Esophagus squamous epithelium (tissue), 5 donors: ENCODE measurements around the gene ITGA8. TPM values are rescaled to one million over a fixed set of nuclear protein-coding genes. Genes with fewer than 3 reads are reported as not detected.

Experiments
- DNase-seq: peaks from one replicate; lab custom pipeline; 2025; lab: John Stamatoyannopoulos, UW
- H3K27ac ChIP-seq, 4 donors: fragments of 200-600 bp; sonication (generic); one replicate each; pipeline ENCODE4 v1.5.1; 2016 to 2019; ENCODE audit warnings: mild to moderate bottlenecking in 1 of 4
- H3K27me3 ChIP-seq, 4 donors: fragments of 200-600 bp; sonication (generic); 1 replicate in 3 of 4; 2 replicates in 1 of 4; pipeline versions ENCODE4 v1.5.1 to v1.6.0; 2017 to 2021; ENCODE audit warnings: antibody characterized with exemption in 1 of 4
- H3K36me3 ChIP-seq, 3 donors: fragments of 200-600 bp; sonication (generic); one replicate each; pipeline ENCODE4 v1.5.1; 2016 to 2019
- H3K4me1 ChIP-seq, 3 donors: fragments of 200-600 bp; sonication (generic); one replicate each; pipeline ENCODE4 v1.5.1; 2017 to 2019
- H3K4me3 ChIP-seq, 4 donors: fragments of 200-600 bp; sonication (generic); 1 replicate in 3 of 4; 2 replicates in 1 of 4; pipeline ENCODE4 v1.5.1; 2016 to 2019; ENCODE audit warnings: mild to moderate bottlenecking in 2 of 4, moderate library complexity in 1 of 4
- H3K9me3 ChIP-seq, 3 donors: fragments of 200-600 bp; sonication (generic); one replicate each; pipeline ENCODE4 v1.5.1; 2016 to 2019
- CTCF ChIP-seq, 6 experiments: fragments of 450-650 bp in 4 of 6; fragments of 200-600 bp in 2 of 6; sonication (generic) in 2 of 6; IDR thresholded peaks; one replicate each; pipeline ENCODE4 v1.5.1; 2016 to 2019; ENCODE audit warnings: antibody characterized with exemption in 6 of 6, mild to moderate bottlenecking in 4 of 6, moderate library complexity in 4 of 6
- POLR2A ChIP-seq, 4 donors: fragments of 450-650 bp; IDR thresholded peaks; one replicate each; pipeline ENCODE4 v1.6.1; 2017; ENCODE audit warnings: antibody characterized with exemption in 4 of 4, mild to moderate bottlenecking in 4 of 4, moderate library complexity in 3 of 4
- WGBS, 2 donors: methylation state at CpG; one replicate each; pipeline ENCODE4 v1.1.5; 2018; 5-methylcytosine and 5-hydroxymethylcytosine counted together
- intact Hi-C: fragments of 100-400 bp; cut with DNase I; formaldehyde crosslinking; loops from one replicate; pipeline ENCODE4 v1.15.0; 2022
- total RNA-seq, 4 donors: library from RNA; depleted of rRNA; stranded (reverse); fragments of >200 nt; gene quantifications; one replicate each; pipeline ENCODE4 v1.1.0, GENCODE V29; 2016
- donor health status: DM: yes; HTN: yes; CAD: no.

Gene ITGA8
- total RNA-seq, 4 donors from 2014 or later: 1.0 to 22.5 (median 7.5) TPM

DNA sequence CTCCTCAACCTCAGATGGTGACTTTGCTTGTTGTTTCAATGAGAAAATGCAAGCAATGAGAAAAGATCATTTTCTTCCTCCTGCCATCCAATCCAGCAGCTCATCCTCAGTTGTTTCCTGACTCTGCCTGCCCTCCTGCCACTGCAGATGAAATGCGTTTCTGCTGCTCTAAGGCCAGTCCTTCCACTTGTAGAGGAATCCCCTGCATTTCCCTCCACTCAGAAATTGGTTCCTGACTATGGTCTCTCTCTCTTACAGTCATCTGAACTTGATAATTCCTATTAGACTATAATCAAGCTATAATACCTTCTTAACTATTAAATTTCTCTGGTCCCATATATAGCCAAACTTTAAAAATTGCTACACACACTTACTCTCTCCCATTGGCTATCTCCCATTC, 14.4 kb downstream of the ITGA8 start:
- H3K27me3 ChIP-seq: no peaks in the 10 kb centered on the region
- TF ChIP-seq CTCF (IDR thresholded peaks at IDR 0.05): no peak
- TF ChIP-seq POLR2A (IDR thresholded peaks at IDR 0.05): no peak
- 76 to 94% methylated on average over 1 of the region's 1 CpG for WGBS, 2 donors
- no peak overlapping the region for H3K4me3 ChIP-seq
- no peaks in the 10 kb centered on the region for H3K36me3 ChIP-seq
- intact Hi-C loops: no loop called here
- H3K27ac ChIP-seq: no peak overlapping the region
- no peak for DNase-seq
- H3K4me1 ChIP-seq: no peaks in the 10 kb centered on the region
- H3K9me3 ChIP-seq: no peaks in the 10 kb centered on the region

GRCh38 chr10:15704581-15704968, 15.1 kb downstream of the ITGA8 start:
- H3K27ac ChIP-seq: no peak overlapping the region
- TF ChIP-seq POLR2A (IDR thresholded peaks at IDR 0.05) (no peak), CTCF (IDR thresholded peaks at IDR 0.05) (no peak)
- 69 to 78% methylated on average over 2 of the region's 2 CpGs for WGBS, 2 donors

DNA sequence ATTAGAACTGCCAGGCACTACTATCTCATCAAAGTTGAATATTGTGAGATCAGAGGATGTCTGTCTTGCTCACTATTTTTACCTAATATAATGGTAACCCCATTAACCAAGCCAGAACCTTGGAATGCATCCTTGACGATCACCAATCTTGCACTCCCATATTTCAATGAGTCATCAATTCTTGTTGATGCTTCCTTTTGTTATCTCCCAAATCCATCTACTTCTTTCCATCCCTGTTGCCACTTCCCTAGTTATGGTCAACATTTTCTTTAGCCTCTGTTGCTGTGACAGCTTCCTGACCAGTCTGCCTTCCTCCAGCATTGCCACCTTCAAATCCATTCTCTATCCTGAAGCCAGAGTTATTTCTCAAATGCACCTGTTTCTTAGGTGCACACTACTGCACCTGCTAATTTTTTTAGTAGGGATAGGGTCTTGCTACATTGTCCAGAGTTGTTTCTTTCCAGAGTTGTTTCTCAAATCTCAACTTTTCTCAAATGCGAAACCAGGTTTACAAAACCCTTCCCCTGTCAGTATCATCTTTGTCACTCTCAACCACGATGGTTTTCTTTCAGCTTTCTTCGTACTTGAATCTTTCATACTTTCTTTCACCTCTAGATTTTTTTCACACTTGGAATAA, 15.7 kb downstream of the ITGA8 start:
- intact Hi-C loops: no loop called here
- Histone ChIP-seq H3K27me3 (no peaks in the 10 kb centered on the region), H3K4me3 (no peak overlapping the region), H3K27ac (no peak overlapping the region), H3K36me3 (no peaks in the 10 kb centered on the region), H3K9me3 (no peaks in the 10 kb centered on the region), H3K4me1 (no peaks in the 10 kb centered on the region)
- 74 to 82% methylated on average over 4 of the region's 4 CpGs for WGBS, 2 donors
- no peak for DNase-seq
- TF ChIP-seq CTCF (IDR thresholded peaks at IDR 0.05) (no peak), POLR2A (IDR thresholded peaks at IDR 0.05) (no peak)

More at GRCh38 chr10:15704581-15704968, 15.1 kb downstream of the ITGA8 start:
- H3K9me3 ChIP-seq: no peaks in the 10 kb centered on the region
- H3K4me1 ChIP-seq: no peaks in the 10 kb centered on the region
- H3K36me3 ChIP-seq: no peaks in the 10 kb centered on the region
- intact Hi-C loops: no loop called here
- no peaks in the 10 kb centered on the region for H3K27me3 ChIP-seq
- DNase-seq: no peak
- no peak overlapping the region for H3K4me3 ChIP-seq

- TF ChIP-seq POLR2A (IDR thresholded peaks at IDR 0.05) (no peak), CTCF (IDR thresholded peaks at IDR 0.05) (no peak)
- H3K36me3 ChIP-seq: no peaks in the 10 kb centered on the region
- no peaks in the 10 kb centered on the region for H3K27me3 ChIP-seq
- H3K4me1 ChIP-seq: no peaks in the 10 kb centered on the region
- WGBS, 2 donors: 60 to 69% methylated on average over 4 of the region's 4 CpGs
- no peaks in the 10 kb centered on the region for H3K9me3 ChIP-seq
- no peak for DNase-seq
- intact Hi-C loops: no loop called here
- H3K4me3 ChIP-seq: no peak overlapping the region
- H3K27ac ChIP-seq: no peak overlapping the region
Measured at GRCh38 chr10:15703151-15703880, 16.4 kb downstream of the ITGA8 start.

DNA sequence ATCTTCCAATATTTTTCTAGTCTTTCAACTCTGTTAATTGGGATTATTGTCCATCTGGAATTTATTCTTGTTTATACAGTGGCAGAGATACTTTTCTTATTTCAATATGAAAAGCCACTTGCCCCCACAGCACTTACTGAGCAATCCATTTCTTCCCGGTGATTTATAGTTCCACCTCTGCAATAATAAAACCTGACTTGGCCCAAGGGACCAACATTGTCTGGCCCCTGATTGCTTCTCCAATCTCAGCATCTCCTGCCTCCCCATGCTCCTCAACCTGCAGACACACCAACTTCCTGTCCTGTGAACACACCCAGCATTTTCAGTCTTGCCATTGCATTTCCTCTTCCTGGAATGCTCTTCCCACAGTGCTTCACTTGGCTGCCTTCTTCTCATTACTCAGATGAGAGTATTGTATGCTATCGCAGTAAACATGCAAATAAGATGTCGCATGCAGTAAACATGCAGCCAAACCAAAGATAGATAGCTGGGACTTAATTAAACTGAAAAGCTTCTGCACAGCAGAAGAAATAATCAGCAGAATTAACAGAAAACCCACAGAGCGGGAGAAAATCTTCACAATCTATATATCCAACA, 19.5 kb downstream of the ITGA8 start:
- Histone ChIP-seq H3K9me3 (no peaks in the 10 kb centered on the region), H3K36me3 (no peaks in the 10 kb centered on the region), H3K27ac (no peak overlapping the region), H3K4me1 (no peaks in the 10 kb centered on the region), H3K4me3 (no peak overlapping the region), H3K27me3 (no peaks in the 10 kb centered on the region)
- TF ChIP-seq POLR2A (IDR thresholded peaks at IDR 0.05) (no peak), CTCF (IDR thresholded peaks at IDR 0.05) (no peak)
- 85 to 95% methylated on average over 4 of the region's 4 CpGs for WGBS, 2 donors
- no peak for DNase-seq
- intact Hi-C loops: no loop called here
